ENCODE data around the gene TIMP3. TPM values are rescaled to one million over a fixed set of nuclear protein-coding genes. Genes with fewer than 3 reads are reported as not detected.

The TIMP3 gene
- polyA plus RNA-seq, 1 donor (not counting 4 experiments of a cell fraction or from before 2014, with no cell fraction given), result 34.3 TPM

DNA sequence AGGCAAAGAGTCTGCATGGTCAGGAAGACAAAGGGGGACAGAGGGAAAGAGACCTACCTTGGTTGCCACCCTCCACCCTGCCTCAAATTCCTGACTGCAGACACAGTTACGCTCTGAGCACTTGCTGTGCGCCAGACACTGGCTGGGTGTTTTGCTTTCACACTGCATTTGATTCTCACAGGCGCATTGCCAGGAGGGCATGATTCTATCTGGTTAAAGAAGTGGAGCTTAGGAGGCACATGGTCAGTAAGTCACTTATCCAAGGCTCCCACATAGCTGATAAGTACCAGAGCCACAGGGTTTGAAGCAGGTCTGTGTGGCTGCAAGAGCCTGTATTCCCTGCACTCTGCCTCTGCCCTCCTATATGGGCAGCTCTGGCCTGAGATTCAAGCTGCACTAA lies 103.9 kb downstream of the TIMP3 start:
- no peaks in the 10 kb centered on the region for H3K9me1 ChIP-seq (ENCODE audit: control insufficient read depth, extremely low read depth, insufficient read depth, low read length)
- no peak for FAIRE-seq

DNA sequence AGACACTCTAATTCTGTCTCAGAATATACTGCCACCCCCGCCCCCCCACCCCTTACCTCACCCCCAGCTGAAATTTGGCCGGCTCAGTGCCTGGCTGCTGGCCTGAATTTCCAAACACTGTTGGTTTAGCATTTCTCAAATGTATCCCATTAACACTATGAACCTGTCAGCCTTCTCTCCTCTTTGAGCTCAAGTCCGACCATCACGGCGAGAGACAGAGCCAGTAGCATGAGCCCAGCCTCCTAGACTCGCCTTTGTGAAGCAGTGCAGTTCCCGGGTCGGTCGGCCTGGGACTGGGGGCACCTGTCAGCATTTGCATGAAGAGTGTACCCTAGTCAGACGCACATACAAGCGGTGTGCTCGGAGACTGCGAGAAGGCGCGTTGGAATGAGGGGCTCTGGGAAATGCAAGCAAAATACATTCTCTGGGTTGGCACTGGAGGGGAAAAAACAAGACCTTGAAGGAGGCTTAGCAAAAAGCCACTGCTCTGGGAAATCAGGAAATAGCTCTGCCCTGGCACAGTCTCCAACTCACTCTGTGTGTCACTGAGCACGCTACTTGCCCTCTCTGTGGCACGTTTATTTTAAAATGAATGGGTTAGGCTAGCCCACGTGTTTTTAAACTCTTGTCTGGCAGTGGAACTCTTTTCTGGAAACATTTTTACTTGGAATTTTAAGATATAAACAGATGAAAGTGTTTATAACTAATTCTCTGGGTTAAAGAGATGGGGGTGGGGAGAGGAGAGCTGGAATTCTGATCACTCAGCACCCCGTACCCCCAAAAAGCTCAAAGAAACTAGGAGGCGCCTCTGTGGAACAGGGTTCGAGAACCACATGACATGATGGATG lies 108.3 kb downstream of the TIMP3 start:
- Histone ChIP-seq H3K9me3 (ENCODE audit: control insufficient read depth, low read depth, low read length) (no peaks in the 10 kb centered on the region), H3K27ac (ENCODE audit: control insufficient read depth, insufficient read depth, low read length) (no peak overlapping the region), H3K79me2 (ENCODE audit: control insufficient read depth, insufficient read depth, low read length) (no peaks in the 10 kb centered on the region), H3K9me1 (ENCODE audit: control insufficient read depth, extremely low read depth, insufficient read depth, low read length) (no peaks in the 10 kb centered on the region), H3K36me3 (ENCODE audit: control insufficient read depth in 2 of 2, extremely low read depth in 1 of 2, insufficient read depth in 2 of 2, low read length in 2 of 2) (no peaks in the 10 kb centered on the region), H3K27me3 (ENCODE audit: control insufficient read depth, extremely low read depth, insufficient read depth, low read length) (no peaks in the 10 kb centered on the region), H3K9ac (ENCODE audit: control insufficient read depth, extremely low read depth, insufficient read depth, low read length) (no peak overlapping the region), H3K4me3 (ENCODE audit: control insufficient read depth in 2 of 3, extremely low read depth in 1 of 3, insufficient read depth in 2 of 3, low read depth in 1 of 3, low read length in 3 of 3) (no peak overlapping the region), H3K4me1 (ENCODE audit: control insufficient read depth, extremely low read depth, insufficient read depth, low read length) (no peaks in the 10 kb centered on the region), H2AFZ (ENCODE audit: control insufficient read depth, low read length) (no peak overlapping the region), H4K20me1 (ENCODE audit: control insufficient read depth, extremely low read depth, insufficient read depth, low read length) (no peaks in the 10 kb centered on the region), H3K4me2 (ENCODE audit: control insufficient read depth, extremely low read depth, insufficient read depth, low read depth, low read length) (no peak overlapping the region)
- DNase-seq (ENCODE audit: low read depth, low spot score) (no peak), FAIRE-seq (no peak)
- no peak for TF ChIP-seq EZH2 (IDR thresholded peaks at IDR 0.05; ENCODE audit: low read length)
- TF ChIP-seq, protein P1, sequence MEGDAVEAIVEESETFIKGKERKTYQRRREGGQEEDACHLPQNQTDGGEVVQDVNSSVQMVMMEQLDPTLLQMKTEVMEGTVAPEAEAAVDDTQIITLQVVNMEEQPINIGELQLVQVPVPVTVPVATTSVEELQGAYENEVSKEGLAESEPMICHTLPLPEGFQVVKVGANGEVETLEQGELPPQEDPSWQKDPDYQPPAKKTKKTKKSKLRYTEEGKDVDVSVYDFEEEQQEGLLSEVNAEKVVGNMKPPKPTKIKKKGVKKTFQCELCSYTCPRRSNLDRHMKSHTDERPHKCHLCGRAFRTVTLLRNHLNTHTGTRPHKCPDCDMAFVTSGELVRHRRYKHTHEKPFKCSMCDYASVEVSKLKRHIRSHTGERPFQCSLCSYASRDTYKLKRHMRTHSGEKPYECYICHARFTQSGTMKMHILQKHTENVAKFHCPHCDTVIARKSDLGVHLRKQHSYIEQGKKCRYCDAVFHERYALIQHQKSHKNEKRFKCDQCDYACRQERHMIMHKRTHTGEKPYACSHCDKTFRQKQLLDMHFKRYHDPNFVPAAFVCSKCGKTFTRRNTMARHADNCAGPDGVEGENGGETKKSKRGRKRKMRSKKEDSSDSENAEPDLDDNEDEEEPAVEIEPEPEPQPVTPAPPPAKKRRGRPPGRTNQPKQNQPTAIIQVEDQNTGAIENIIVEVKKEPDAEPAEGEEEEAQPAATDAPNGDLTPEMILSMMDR (optimal IDR thresholded peaks at IDR 0.05 in 1 of 3, IDR thresholded peaks at IDR 0.05 in 1 of 3, conservative IDR thresholded peaks at IDR 0.05 in 1 of 3; ENCODE audit: extremely low read depth in 1 of 3, insufficient read depth in 2 of 3, low read length in 3 of 3), result no peak
- dilution Hi-C loops (cut with MboI; ENCODE audit: extremely low pct_ligation_motif_present, low sequenced_read_pairs), result no loop called here

More for the DNA sequence above, 103.9 kb downstream of the TIMP3 start:
- Histone ChIP-seq H3K79me2 (ENCODE audit: control insufficient read depth, insufficient read depth, low read length) (no peaks in the 10 kb centered on the region), H3K4me3 (ENCODE audit: control insufficient read depth in 2 of 3, extremely low read depth in 1 of 3, insufficient read depth in 2 of 3, low read depth in 1 of 3, low read length in 3 of 3) (no peak overlapping the region), H3K9ac (ENCODE audit: control insufficient read depth, extremely low read depth, insufficient read depth, low read length) (no peak overlapping the region), H3K27me3 (ENCODE audit: control insufficient read depth, extremely low read depth, insufficient read depth, low read length) (no peaks in the 10 kb centered on the region), H3K27ac (ENCODE audit: control insufficient read depth, insufficient read depth, low read length) (no peak overlapping the region), H3K9me3 (ENCODE audit: control insufficient read depth, low read depth, low read length) (no peaks in the 10 kb centered on the region), H2AFZ (ENCODE audit: control insufficient read depth, low read length) (no peak overlapping the region), H3K4me1 (ENCODE audit: control insufficient read depth, extremely low read depth, insufficient read depth, low read length) (no peaks in the 10 kb centered on the region), H4K20me1 (ENCODE audit: control insufficient read depth, extremely low read depth, insufficient read depth, low read length) (no peaks in the 10 kb centered on the region), H3K4me2 (ENCODE audit: control insufficient read depth, extremely low read depth, insufficient read depth, low read depth, low read length) (no peak overlapping the region), H3K36me3 (ENCODE audit: control insufficient read depth in 2 of 2, extremely low read depth in 1 of 2, insufficient read depth in 2 of 2, low read length in 2 of 2) (no peaks in the 10 kb centered on the region)
- no peak for DNase-seq (ENCODE audit: low read depth, low spot score)
- dilution Hi-C loops (cut with MboI; ENCODE audit: extremely low pct_ligation_motif_present, low sequenced_read_pairs), result no loop called here
- TF ChIP-seq, protein P1 (optimal IDR thresholded peaks at IDR 0.05 in 1 of 3, IDR thresholded peaks at IDR 0.05 in 1 of 3, conservative IDR thresholded peaks at IDR 0.05 in 1 of 3; ENCODE audit: extremely low read depth in 1 of 3, insufficient read depth in 2 of 3, low read length in 3 of 3), result no peak
- no peak for TF ChIP-seq EZH2 (IDR thresholded peaks at IDR 0.05; ENCODE audit: low read length)
